K562 (cell line): Measurements from ENCODE around the gene SLAMF7. TPM values are rescaled to one million over a fixed set of nuclear protein-coding genes. Genes with fewer than 3 reads are reported as not detected.

ENCODE experiments used
- ATAC-seq: fragments of 200-7000 bp; cut with Tn5 transposase; 3 replicates; pipeline ENCODE4 v1.9.1; 2020; ENCODE audit warnings: moderate library complexity
- BruUV-seq: library from RNA; stranded (reverse); fragments of 400-500 nt; replicated peaks from 2 replicates; lab custom pipeline; 2021; lab: Mats Ljungman, UMichigan
- CTCF ChIA-PET: fragments of 300-600 bp; formaldehyde crosslinking; extraction: SDS; loops from one replicate; lab custom pipeline; 2021; ENCODE audit warnings: low intra/inter-chr PET ratio; lab: Yijun Ruan, JAX
- POLR2A ChIA-PET: fragments of 300-600, 350-650 bp; sonication (Branson Sonifier 250); formaldehyde crosslinking; extraction: SDS; loops from one replicate; lab custom pipeline; 2021; ENCODE audit warnings: antibody characterized with exemption, inconsistent platforms; lab: Yijun Ruan, JAX
- DNase-seq, 4 experiments: peaks; one replicate each; pipeline versions ENCODE4 v3.0.0 to v3.0.0-alpha.2; 2011 to 2018; ENCODE audit warnings: low spot score in 3 of 4, mixed read lengths in 3 of 4; ENCODE audit errors: extremely low read depth in 1 of 4
- FAIRE-seq: peaks from 2 replicates; lab custom pipeline; 2011; peaks lifted over from hg19 to GRCh38; lab: Jason Lieb, UNC
- H2AFZ ChIP-seq: 2 replicates; pipeline ENCODE4 v1.6.0; 2011; ENCODE audit warnings: low read depth, low read length, control low read depth, inconsistent platforms
- H3K27ac ChIP-seq: fragments of 200-600 bp; 3 replicates; pipeline ENCODE4 v1.8.0; 2011; ENCODE audit warnings: low read depth, mild to moderate bottlenecking, control low read depth, inconsistent platforms, low read length, moderate library complexity, mixed read lengths; ENCODE audit errors: extremely low read depth
- H3K27me3 ChIP-seq, 2 experiments: fragments of 300-600 bp in 1 of 2; 2 replicates in 1 of 2; 3 replicates in 1 of 2; pipeline versions ENCODE4 v1.6.0 to v1.8.0; 2011; ENCODE audit warnings: inconsistent platforms in 2 of 2, low read length in 2 of 2, mild to moderate bottlenecking in 1 of 2, mixed read lengths in 1 of 2, moderate library complexity in 1 of 2; ENCODE audit not compliant: control insufficient read depth in 2 of 2, insufficient read depth in 2 of 2
- H3K36me3 ChIP-seq: fragments of 300-600 bp; 3 replicates; pipeline ENCODE4 v1.8.0; 2011; ENCODE audit warnings: mild to moderate bottlenecking, low read length, inconsistent platforms; ENCODE audit not compliant: control insufficient read depth, insufficient read depth
- H3K4me1 ChIP-seq, 2 experiments: fragments of 200-600 bp in 1 of 2; replicated peaks in 1 of 2; 2 replicates in 1 of 2; 3 replicates in 1 of 2; pipeline versions ENCODE4 v1.5.1 to v1.8.0; 2011; ENCODE audit warnings: inconsistent platforms in 2 of 2, low read length in 2 of 2, mild to moderate bottlenecking in 1 of 2, mixed read lengths in 1 of 2, moderate library complexity in 1 of 2; ENCODE audit not compliant: control insufficient read depth in 2 of 2, insufficient read depth in 2 of 2
- H3K4me2 ChIP-seq: 2 replicates; pipeline ENCODE4 v1.6.1; 2011; ENCODE audit warnings: low read length, control low read depth, inconsistent platforms, mixed read lengths; ENCODE audit not compliant: insufficient read depth
- H3K4me3 ChIP-seq: fragments of 200-600 bp; sonication (generic), shearing (Covaris generic); 2 replicates; pipeline ENCODE4 v1.5.1; 2016; ENCODE audit warnings: control low read depth, inconsistent platforms
- H3K79me2 ChIP-seq: fragments of 200-600 bp; 3 replicates; pipeline ENCODE4 v1.8.0; 2011; ENCODE audit warnings: low read length, inconsistent platforms; ENCODE audit not compliant: control insufficient read depth, insufficient read depth
- H3K9ac ChIP-seq, 2 experiments: 2 replicates each; pipeline versions ENCODE4 v1.6.0 to v1.6.1; 2011; ENCODE audit warnings: low read depth in 2 of 2, low read length in 2 of 2, control low read depth in 1 of 2, inconsistent platforms in 1 of 2, mild to moderate bottlenecking in 1 of 2, mixed read lengths in 1 of 2; ENCODE audit not compliant: insufficient read depth in 1 of 2
- H3K9me1 ChIP-seq: one replicate; pipeline ENCODE4 v1.6.0; 2011; ENCODE audit warnings: inconsistent platforms, mild to moderate bottlenecking, low read length, moderate library complexity; ENCODE audit not compliant: control insufficient read depth, insufficient read depth
- H3K9me3 ChIP-seq: replicated peaks from 2 replicates; pipeline ENCODE4 v1.5.1; 2011; ENCODE audit warnings: low read depth, low read length, inconsistent platforms; ENCODE audit not compliant: control insufficient read depth, insufficient read depth
- H4K20me1 ChIP-seq: replicated peaks from 2 replicates; pipeline ENCODE4 v1.6.1; 2011; ENCODE audit warnings: low read length, inconsistent platforms, mixed read lengths; ENCODE audit not compliant: control insufficient read depth, insufficient read depth
- DIDO1 ChIP-seq: fragments of 450-650 bp; IDR thresholded peaks from 2 replicates; pipeline ENCODE4 v1.6.1; 2016; ENCODE audit warnings: low read depth, missing biosample characterization, missing genetic modification characterization
- MCM5 ChIP-seq: fragments of 450-650 bp; IDR thresholded peaks from 2 replicates; pipeline ENCODE4 v1.6.1; 2016; ENCODE audit warnings: low read depth
- MXD1 ChIP-seq: fragments of 250-450 bp; sonication (Bioruptor Pico); IDR thresholded peaks from 2 replicates; pipeline ENCODE4 v1.8.0; 2021; ENCODE audit warnings: borderline replicate concordance, mild to moderate bottlenecking, moderate library complexity; ENCODE audit not compliant: poor library complexity, severe bottlenecking
- RFX5 ChIP-seq: IDR thresholded peaks from 2 replicates; pipeline ENCODE4 v1.6.1; 2011; ENCODE audit warnings: low read depth, mild to moderate bottlenecking, improper control_type of control experiment, low read length
- ZBTB12 ChIP-seq: fragments of 250-450 bp; sonication (Bioruptor Pico); IDR thresholded peaks from 2 replicates; pipeline ENCODE4 v1.4.0; 2020
- ZC3H11A ChIP-seq: IDR thresholded peaks from 2 replicates; pipeline ENCODE4 v1.6.1; 2012; ENCODE audit warnings: low read depth, low read length, improper control_type of control experiment
- ZNF584 ChIP-seq: fragments of 200-800 bp; sonication (Bioruptor generic); IDR thresholded peaks from 2 replicates; pipeline ENCODE4 v1.6.1; 2016; ENCODE audit warnings: low read depth, mild to moderate bottlenecking, missing genetic modification characterization, missing compliant biosample characterization
- in situ Hi-C: fragments of 300-500 bp; cut with MboI; formaldehyde crosslinking; loops from 4 replicates; pipeline ENCODE4 v1.15.0; 2018; ENCODE audit warnings: inconsistent platforms, mixed read lengths
- intact Hi-C: fragments of 100-400 bp; cut with micrococcal nuclease; formaldehyde crosslinking; loops from 2 replicates; pipeline ENCODE4 v1.14.2; 2022
- polyA plus RNA-seq, 8 experiments: library from polyadenylated mRNA; depleted of rRNA in 4 of 8; stranded (reverse) in 5 of 8; unstranded in 3 of 8; fragments of >200 nt; fragmentation: Nextera tagmentation in 2 of 8; fragmentation: Illumina TruSeq in 1 of 8; extraction: Ambion mirVana in 2 of 8; extraction: Trizol in 1 of 8; gene quantifications; 2 replicates each; pipeline versions ENCODE4 v1.2.1 to v1.2.3, GENCODE V29; 2011 to 2014; ENCODE audit warnings: inconsistent platforms in 1 of 8, missing spikeins in 1 of 8
- total RNA-seq, 7 experiments: library from RNA; depleted of rRNA in 6 of 7; stranded (reverse); fragments of >200 nt in 6 of 7; fragmentation: Illumina TruSeq in 2 of 7; extraction: Trizol in 2 of 7; gene quantifications; 2 replicates each; pipeline versions ENCODE4 v1.2.1 to v1.2.3, GENCODE V29; 2011 to 2021; ENCODE audit warnings: low replicate concordance in 1 of 7
- TF ChIP-seq, protein P1 (sequence below), 2 experiments: fragments of 450-650 bp; conservative IDR thresholded peaks; 2 replicates each; pipeline ENCODE4 v1.6.1; 2017; ENCODE audit warnings: mild to moderate bottlenecking in 2 of 2, moderate library complexity in 2 of 2
- TF ChIP-seq, protein P2 (sequence below): fragments of 450-650 bp; formaldehyde crosslinking; IDR thresholded peaks from 2 replicates; pipeline ENCODE4 v1.4.0; 2022; ENCODE audit warnings: missing genetic modification characterization

The SLAMF7 gene
- total and polyA plus RNA-seq, 9 of the 15 experiments (the other 6 are each of a cell fraction or from before 2014, with no cell fraction given), result 0.11 to 1.2 (median 0.22) TPM; not detected in 2

GRCh38 chr1:160734301-160734700 is 4.7 kb upstream of the SLAMF7 start:
- no peak overlapping the region for H2AFZ ChIP-seq
- DNase-seq, result no peak
- H3K27me3 ChIP-seq, result no peaks in the 10 kb centered on the region
- no peak overlapping the region for H3K27ac ChIP-seq
- ChIA-PET POLR2A (no interaction called here), CTCF (no interaction called here)
- H3K9ac ChIP-seq, result no peak overlapping the region
- H3K9me1 ChIP-seq, result no peaks in the 10 kb centered on the region
- H3K36me3 ChIP-seq, result no peaks in the 10 kb centered on the region
- intact Hi-C loops (no loop called here), in situ Hi-C loops (no loop called here)
- no peaks in the 10 kb centered on the region for H4K20me1 ChIP-seq
- no peak overlapping the region for H3K4me3 ChIP-seq
- no peaks in the 10 kb centered on the region for H3K4me1 ChIP-seq
- ATAC-seq, result no peak
- H3K79me2 ChIP-seq, result no peaks in the 10 kb centered on the region
- FAIRE-seq, result no peak
- no peaks in the 10 kb centered on the region for H3K9me3 ChIP-seq
- H3K4me2 ChIP-seq, result no peak overlapping the region
- BruUV-seq, result no TSS peak
- TF ChIP-seq RFX5, result no peak
- no peak for TF ChIP-seq MXD1
- no peak for TF ChIP-seq DIDO1
- TF ChIP-seq, protein P1, sequence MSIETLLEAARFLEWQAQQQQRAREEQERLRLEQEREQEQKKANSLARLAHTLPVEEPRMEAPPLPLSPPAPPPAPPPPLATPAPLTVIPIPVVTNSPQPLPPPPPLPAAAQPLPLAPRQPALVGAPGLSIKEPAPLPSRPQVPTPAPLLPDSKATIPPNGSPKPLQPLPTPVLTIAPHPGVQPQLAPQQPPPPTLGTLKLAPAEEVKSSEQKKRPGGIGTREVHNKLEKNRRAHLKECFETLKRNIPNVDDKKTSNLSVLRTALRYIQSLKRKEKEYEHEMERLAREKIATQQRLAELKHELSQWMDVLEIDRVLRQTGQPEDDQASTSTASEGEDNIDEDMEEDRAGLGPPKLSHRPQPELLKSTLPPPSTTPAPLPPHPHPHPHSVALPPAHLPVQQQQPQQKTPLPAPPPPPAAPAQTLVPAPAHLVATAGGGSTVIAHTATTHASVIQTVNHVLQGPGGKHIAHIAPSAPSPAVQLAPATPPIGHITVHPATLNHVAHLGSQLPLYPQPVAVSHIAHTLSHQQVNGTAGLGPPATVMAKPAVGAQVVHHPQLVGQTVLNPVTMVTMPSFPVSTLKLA (conservative IDR thresholded peaks at IDR 0.05), result no peak
- TF ChIP-seq, protein P2, sequence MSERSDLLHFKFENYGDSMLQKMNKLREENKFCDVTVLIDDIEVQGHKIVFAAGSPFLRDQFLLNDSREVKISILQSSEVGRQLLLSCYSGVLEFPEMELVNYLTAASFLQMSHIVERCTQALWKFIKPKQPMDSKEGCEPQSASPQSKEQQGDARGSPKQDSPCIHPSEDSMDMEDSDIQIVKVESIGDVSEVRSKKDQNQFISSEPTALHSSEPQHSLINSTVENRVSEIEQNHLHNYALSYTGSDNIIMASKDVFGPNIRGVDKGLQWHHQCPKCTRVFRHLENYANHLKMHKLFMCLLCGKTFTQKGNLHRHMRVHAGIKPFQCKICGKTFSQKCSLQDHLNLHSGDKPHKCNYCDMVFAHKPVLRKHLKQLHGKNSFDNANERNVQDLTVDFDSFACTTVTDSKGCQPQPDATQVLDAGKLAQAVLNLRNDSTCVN, result no peak
- no peak for TF ChIP-seq MCM5
- TF ChIP-seq ZBTB12, result no peak
- no peak for TF ChIP-seq ZC3H11A
- TF ChIP-seq ZNF584 (CRISPR knock-in tag), result no peak
